PC-3 (cell line): ENCODE results near the gene KNL1. TPM values are rescaled to one million over a fixed set of nuclear protein-coding genes. Genes with fewer than 3 reads are reported as not detected.

Experiments used
- ATAC-seq: fragments of 200-7000 bp; cut with Tn5 transposase; 2 replicates; pipeline ENCODE4 v1.9.1; 2020; ENCODE audit warnings: mild to moderate bottlenecking, moderate library complexity
- BruUV-seq: library from RNA; stranded (reverse); fragments of 400-500 nt; replicated peaks from 2 replicates; lab custom pipeline; 2021; lab: Mats Ljungman, UMichigan
- CTCF ChIA-PET: fragments of 300-600 bp; sonication (Branson Sonifier 250); formaldehyde crosslinking; loops from one replicate; lab custom pipeline; 2022; ENCODE audit warnings: antibody characterized with exemption; lab: Charles Lee
- POLR2A ChIA-PET: fragments of 300-600 bp; sonication (Branson Sonifier 250); formaldehyde crosslinking; loops from one replicate; lab custom pipeline; 2022; ENCODE audit warnings: antibody characterized with exemption; ENCODE audit not compliant: unreplicated experiment; lab: Charles Lee
- DNase-seq: peaks from one replicate; pipeline ENCODE4 v3.0.0-alpha.2; 2015
- H2AFZ ChIP-seq: fragments of 300-600 bp; sonication (generic); 2 replicates; pipeline ENCODE4 v1.6.0; 2016; ENCODE audit warnings: antibody characterized with exemption, low read length
- H3F3A ChIP-seq: fragments of 300-600 bp; sonication (generic); one replicate; pipeline ENCODE4 v1.6.0; 2017; ENCODE audit warnings: antibody characterized with exemption, low read length, control low read depth, mild to moderate bottlenecking; ENCODE audit not compliant: unreplicated experiment
- H3K27ac ChIP-seq: fragments of 300-600 bp; sonication (generic); 2 replicates; pipeline ENCODE4 v1.5.1; 2016; ENCODE audit warnings: mild to moderate bottlenecking, low read length
- H3K27me3 ChIP-seq: fragments of 300-600 bp; sonication (generic); 2 replicates; pipeline ENCODE4 v1.6.1; 2016; ENCODE audit warnings: low read length, mixed read lengths
- H3K36me3 ChIP-seq: fragments of 300-600 bp; sonication (generic); 2 replicates; pipeline ENCODE4 v1.6.1; 2016; ENCODE audit warnings: low read depth, mixed run types, low read length, mixed read lengths
- H3K4me1 ChIP-seq: fragments of 300-600 bp; sonication (generic); 2 replicates; pipeline ENCODE4 v1.5.1; 2016; ENCODE audit warnings: low read length; ENCODE audit not compliant: insufficient read depth
- H3K4me2 ChIP-seq: fragments of 300-600 bp; sonication (generic); 2 replicates; pipeline ENCODE4 v1.6.0; 2016; ENCODE audit warnings: low read length
- H3K4me3 ChIP-seq: fragments of 300-600 bp; sonication (generic); 2 replicates; pipeline ENCODE4 v1.5.1; 2016; ENCODE audit warnings: mild to moderate bottlenecking, low read length, mixed read lengths
- H3K79me2 ChIP-seq: fragments of 300-600 bp; sonication (generic); 2 replicates; pipeline ENCODE4 v1.6.1; 2017; ENCODE audit warnings: low read length, mixed read lengths
- H3K9ac ChIP-seq: fragments of 300-600 bp; sonication (generic); 2 replicates; pipeline ENCODE4 v1.6.0; 2016; ENCODE audit warnings: mild to moderate bottlenecking, low read length
- H3K9me2 ChIP-seq: fragments of 300-600 bp; sonication (generic); replicated peaks from 2 replicates; pipeline ENCODE4 v1.6.1; 2016; ENCODE audit warnings: mixed run types, low read length, mixed read lengths
- H3K9me3 ChIP-seq: fragments of 300-600 bp; sonication (generic); 2 replicates; pipeline ENCODE4 v1.6.1; 2016; ENCODE audit warnings: low read length, mixed read lengths
- H4K20me1 ChIP-seq: fragments of 300-600 bp; sonication (generic); 2 replicates; pipeline ENCODE4 v1.6.1; 2016; ENCODE audit warnings: low read length, mixed read lengths
- CTCF ChIP-seq: fragments of 300-600 bp; sonication (generic); conservative IDR thresholded peaks from 2 replicates; pipeline ENCODE4 v1.5.1; 2017; ENCODE audit warnings: antibody characterized with exemption, low read depth, mild to moderate bottlenecking, low read length
- EZH2 ChIP-seq: fragments of 300-600 bp; sonication (generic); IDR thresholded peaks from one replicate; pipeline ENCODE4 v1.6.1; 2017; ENCODE audit warnings: antibody characterized with exemption, mild to moderate bottlenecking, low read length; ENCODE audit not compliant: unreplicated experiment
- EZH2phosphoT487 ChIP-seq: fragments of 300-600 bp; sonication (generic); IDR thresholded peaks from 2 replicates; pipeline ENCODE4 v1.6.1; 2018; ENCODE audit warnings: mild to moderate bottlenecking, antibody characterized with exemption, low read length, borderline replicate concordance
- intact Hi-C: fragments of 100-400 bp; cut with micrococcal nuclease; formaldehyde crosslinking; loops from 2 replicates; pipeline ENCODE4 v1.9.0; 2023
- total RNA-seq: library from RNA; depleted of rRNA; stranded (reverse); fragments of >200 nt; gene quantifications from 2 replicates; pipeline ENCODE4 v1.2.3, GENCODE V29; 2014

Gene KNL1
- total RNA-seq, 1 experiment from 2014 or later: 33.8 TPM

- H3K4me1 ChIP-seq: peaks cover 14% of the 10 kb centered on the region; the same call in 1 of the 2 replicates
- peak overlapping the region; percentile 79 for H2AFZ ChIP-seq
- no peaks in the 10 kb centered on the region for H3K36me3 ChIP-seq
- no peaks in the 10 kb centered on the region for H3K9me2 ChIP-seq
- CTCF ChIA-PET: interaction anchor here (0.6 to 2.9 kb wide), 6 partner anchors 16 to 210 kb away, joined by 3 to 11 read pairs (median 4); partner anchors contain the start of gene VPS18
- BruUV-seq: no TSS peak
- no peaks in the 10 kb centered on the region for H3K9me3 ChIP-seq
- peak; percentile 6 for DNase-seq
- no peak for TF ChIP-seq EZH2phosphoT487
- TF ChIP-seq EZH2: no peak
- TF ChIP-seq CTCF: no peak
- peak; percentile 4 for ATAC-seq
- no peaks in the 10 kb centered on the region for H3F3A ChIP-seq
- POLR2A ChIA-PET: interaction anchor here (0.6 to 1.3 kb wide), 4 partner anchors 10 to 237 kb away, joined by 3 to 5 read pairs (median 4); partner anchors contain the start of gene RPUSD2
- H4K20me1 ChIP-seq: no peaks in the 10 kb centered on the region
- H3K4me2 ChIP-seq: peak overlapping the region; percentile 83
- peak overlapping the region; percentile 77 for H3K4me3 ChIP-seq
- intact Hi-C loops: loop anchor here (1.0 to 2.0 kb wide), 3 partner anchors 15 to 105 kb away; partner anchors contain the start of gene KNL1
- peak overlapping the region; percentile 90 for H3K27ac ChIP-seq
- H3K27me3 ChIP-seq: no peaks in the 10 kb centered on the region
- peak overlapping the region; percentile 90 for H3K9ac ChIP-seq
- H3K79me2 ChIP-seq: peaks cover 33% of the 10 kb centered on the region
Observed at GRCh38 chr15:40693904-40694687, 100.0 kb downstream of the KNL1 start.

- intact Hi-C loops: loop anchor here (1.0 to 2.0 kb wide), 3 partner anchors 16 to 106 kb away; partner anchors contain the start of gene KNL1
- POLR2A ChIA-PET: interaction anchor here (0.6 to 1.3 kb wide), 4 partner anchors 11 to 236 kb away, joined by 3 to 5 read pairs (median 3); partner anchors contain the start of gene RPUSD2
- Histone ChIP-seq H3K9ac (peak within 1 kb of the TSS; percentile 90), H3K4me1 (peaks cover 10% of the 10 kb centered on the region; the same call in 1 of the 2 replicates), H3K27me3 (no peaks in the 10 kb centered on the region), H3F3A (no peaks in the 10 kb centered on the region), H3K4me3 (peak within 1 kb of the TSS; percentile 77), H4K20me1 (no peaks in the 10 kb centered on the region), H3K9me2 (no peaks in the 10 kb centered on the region), H3K9me3 (no peaks in the 10 kb centered on the region), H3K36me3 (peaks cover 5% of the 10 kb centered on the region; the same call in 1 of the 2 replicates), H2AFZ (peak within 1 kb of the TSS; percentile 79), H3K27ac (peak within 1 kb of the TSS; percentile 90), H3K79me2 (peaks cover 33% of the 10 kb centered on the region), H3K4me2 (peak within 1 kb of the TSS; percentile 83)
- CTCF ChIA-PET: interaction anchor here (0.5 to 2.9 kb wide), 5 partner anchors 45 to 208 kb away, joined by 3 to 11 read pairs (median 4); partner anchors contain the start of gene VPS18
- TSS peak; percentile 80 for BruUV-seq
- TF ChIP-seq EZH2 (no peak), EZH2phosphoT487 (no peak), CTCF (no peak)
- DNase-seq (peak; percentile 94), ATAC-seq (peak; percentile 90)
Observed at GRCh38 chr15:40694688-40695468, 100.8 kb downstream of the KNL1 start, which contains the start of gene RAD51. Gene RAD51, plus strand, starts transcription at chr15:40695174. Its CDS starts 3,585 bp downstream, at chr15:40698759.
